ENCODE results near the gene PHLPP1. TPM values are rescaled to one million over a fixed set of nuclear protein-coding genes. Genes with fewer than 3 reads are reported as not detected.
"Not testable (repeated sequence)": the region's sequence is repeated elsewhere in the genome, so short reads cannot be mapped to it uniquely, and the experiment has no call there.

The PHLPP1 gene
- total RNA-seq, 1 donor, result 7.2 TPM

GRCh38 chr18:62899534-62899933, 184.2 kb downstream of the PHLPP1 start:
- DNase-seq (ENCODE audit: low read depth), result no peak
- TF ChIP-seq, protein P1, sequence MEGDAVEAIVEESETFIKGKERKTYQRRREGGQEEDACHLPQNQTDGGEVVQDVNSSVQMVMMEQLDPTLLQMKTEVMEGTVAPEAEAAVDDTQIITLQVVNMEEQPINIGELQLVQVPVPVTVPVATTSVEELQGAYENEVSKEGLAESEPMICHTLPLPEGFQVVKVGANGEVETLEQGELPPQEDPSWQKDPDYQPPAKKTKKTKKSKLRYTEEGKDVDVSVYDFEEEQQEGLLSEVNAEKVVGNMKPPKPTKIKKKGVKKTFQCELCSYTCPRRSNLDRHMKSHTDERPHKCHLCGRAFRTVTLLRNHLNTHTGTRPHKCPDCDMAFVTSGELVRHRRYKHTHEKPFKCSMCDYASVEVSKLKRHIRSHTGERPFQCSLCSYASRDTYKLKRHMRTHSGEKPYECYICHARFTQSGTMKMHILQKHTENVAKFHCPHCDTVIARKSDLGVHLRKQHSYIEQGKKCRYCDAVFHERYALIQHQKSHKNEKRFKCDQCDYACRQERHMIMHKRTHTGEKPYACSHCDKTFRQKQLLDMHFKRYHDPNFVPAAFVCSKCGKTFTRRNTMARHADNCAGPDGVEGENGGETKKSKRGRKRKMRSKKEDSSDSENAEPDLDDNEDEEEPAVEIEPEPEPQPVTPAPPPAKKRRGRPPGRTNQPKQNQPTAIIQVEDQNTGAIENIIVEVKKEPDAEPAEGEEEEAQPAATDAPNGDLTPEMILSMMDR (IDR thresholded peaks at IDR 0.05; ENCODE audit: insufficient read depth, low read length), result no peak
- no peak overlapping the region for H3K4me3 ChIP-seq (ENCODE audit: low read depth, low read length)

DNA sequence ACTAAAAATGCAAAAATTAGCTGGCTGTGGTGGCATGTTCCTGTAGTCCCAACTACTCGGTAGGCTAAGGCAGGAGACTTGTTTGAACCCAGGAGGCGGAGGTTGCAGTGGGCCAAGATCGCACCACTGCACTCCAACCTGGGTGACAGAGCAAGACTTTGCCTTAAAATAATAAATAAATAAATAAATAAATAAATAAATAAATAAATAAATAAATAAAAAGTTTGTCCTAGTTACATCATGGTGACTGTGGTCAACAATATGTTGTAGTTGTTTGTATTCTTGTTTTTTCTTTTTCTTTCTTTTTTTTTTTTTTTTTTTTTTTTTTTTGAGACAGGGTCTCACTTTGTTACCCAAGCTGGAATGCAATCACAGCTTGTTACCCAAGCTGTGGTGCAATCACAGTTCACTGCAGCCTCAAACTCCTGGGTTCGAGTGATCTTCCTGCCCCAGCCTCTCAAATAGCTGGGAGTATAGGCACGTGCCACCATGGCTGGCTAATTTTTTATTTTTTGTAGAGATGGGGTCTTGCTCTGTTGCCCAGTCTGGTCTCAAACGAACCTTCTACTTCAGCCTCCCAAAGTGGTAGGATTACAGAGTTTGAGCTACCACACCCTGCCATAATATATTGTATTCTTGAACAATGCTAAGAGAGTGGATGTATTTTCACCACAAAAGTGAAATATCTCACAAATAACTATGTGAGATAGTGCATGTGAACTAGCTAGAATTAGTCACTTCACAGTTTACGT, 185.0 kb downstream of the PHLPP1 start:
- TF ChIP-seq, protein P1 (IDR thresholded peaks at IDR 0.05; ENCODE audit: insufficient read depth, low read length), result no peak

DNA sequence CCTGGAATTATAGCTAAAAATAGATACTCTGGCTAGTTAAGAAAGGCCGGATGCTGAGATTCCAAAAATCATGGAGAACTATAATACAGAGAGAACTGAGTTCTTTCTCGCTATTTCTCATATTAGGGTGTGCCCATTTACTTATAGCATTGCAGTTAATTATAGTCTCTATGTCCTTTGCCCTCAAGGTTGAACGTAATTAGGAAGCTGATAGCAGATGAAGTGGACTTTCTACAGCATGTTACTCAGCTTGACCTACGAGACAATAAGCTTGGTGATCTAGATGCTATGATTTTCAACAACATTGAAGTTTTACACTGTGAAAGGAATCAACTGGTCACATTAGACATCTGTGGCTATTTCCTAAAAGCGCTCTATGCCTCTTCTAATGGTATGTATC, 187.4 kb downstream of the PHLPP1 start:
- DNase-seq (ENCODE audit: low read depth), result no peak
- no peak overlapping the region for H3K4me3 ChIP-seq (ENCODE audit: low read depth, low read length)
- TF ChIP-seq, protein P1 (IDR thresholded peaks at IDR 0.05; ENCODE audit: insufficient read depth, low read length), result no peak

More for the DNA sequence above, 185.0 kb downstream of the PHLPP1 start:
- no peak overlapping the region for H3K4me3 ChIP-seq (ENCODE audit: low read depth, low read length)
- DNase-seq (ENCODE audit: low read depth), result no peak

GRCh38 chr18:62904396-62905285, 189.3 kb downstream of the PHLPP1 start:
- no peak overlapping the region for H3K4me3 ChIP-seq (ENCODE audit: low read depth, low read length)
- no peak for DNase-seq (ENCODE audit: low read depth)
- TF ChIP-seq, protein P1 (IDR thresholded peaks at IDR 0.05; ENCODE audit: insufficient read depth, low read length), result no peak

DNA sequence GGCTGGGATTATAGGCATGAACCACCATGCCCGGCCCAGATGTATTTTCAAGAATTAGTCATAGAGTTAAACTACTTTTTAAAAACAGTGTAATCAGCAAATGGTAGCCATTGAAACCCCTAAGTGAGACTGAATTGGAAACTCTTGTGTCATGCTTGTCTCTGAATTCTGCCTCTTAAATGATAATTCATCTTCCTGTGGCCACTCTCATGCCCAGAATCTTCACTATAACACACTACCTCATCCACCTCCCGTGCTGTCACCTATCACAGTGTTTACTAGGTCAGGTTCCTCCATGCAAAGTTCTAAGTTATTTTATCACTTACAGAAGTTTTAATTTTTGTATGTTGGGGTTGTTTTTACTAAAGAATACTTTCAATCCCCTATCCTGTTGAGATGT, 197.5 kb downstream of the PHLPP1 start:
- TF ChIP-seq, protein P1 (IDR thresholded peaks at IDR 0.05; ENCODE audit: insufficient read depth, low read length), result no peak
- no peak overlapping the region for H3K4me3 ChIP-seq (ENCODE audit: low read depth, low read length)
- DNase-seq (ENCODE audit: low read depth), result no peak

GRCh38 chr18:62913824-62914223, 198.5 kb downstream of the PHLPP1 start:
- H3K4me3 ChIP-seq (ENCODE audit: low read depth, low read length); DNase-seq (ENCODE audit: low read depth): not testable (repeated sequence)

DNA sequence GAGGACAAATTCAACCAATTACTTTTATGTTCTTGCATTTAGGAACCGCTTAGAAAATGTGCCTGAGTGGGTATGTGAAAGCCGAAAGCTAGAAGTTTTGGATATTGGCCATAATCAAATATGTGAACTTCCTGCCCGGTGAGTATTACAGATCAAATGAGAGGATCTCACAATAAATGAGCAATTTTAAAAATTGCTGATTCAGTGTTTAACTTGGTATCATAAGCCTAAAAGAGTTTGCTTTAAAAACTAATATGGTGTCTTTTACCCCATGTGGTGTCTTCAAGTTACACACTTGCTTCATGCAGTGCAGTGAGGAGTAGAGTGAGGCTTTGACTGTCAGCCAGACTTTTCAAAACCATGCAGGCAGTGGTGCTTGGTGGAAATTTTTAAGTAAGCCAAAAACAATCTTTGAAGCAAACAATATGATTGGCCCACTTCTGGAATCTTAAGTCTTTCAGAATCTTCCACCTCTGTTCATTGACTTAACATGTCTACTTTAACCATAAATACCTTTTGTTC, 199.6 kb downstream of the PHLPP1 start:
- TF ChIP-seq, protein P1 (IDR thresholded peaks at IDR 0.05; ENCODE audit: insufficient read depth, low read length), result no peak
- DNase-seq (ENCODE audit: low read depth), result no peak
- H3K4me3 ChIP-seq (ENCODE audit: low read depth, low read length), result no peak overlapping the region
